Measurements from ENCODE around the gene FAM20A. TPM values are rescaled to one million over a fixed set of nuclear protein-coding genes. Genes with fewer than 3 reads are reported as not detected.

Gene FAM20A
- total and polyA plus RNA-seq, 2 donors (not counting 1 experiment from before 2014, with no cell fraction given) = not detected

DNA sequence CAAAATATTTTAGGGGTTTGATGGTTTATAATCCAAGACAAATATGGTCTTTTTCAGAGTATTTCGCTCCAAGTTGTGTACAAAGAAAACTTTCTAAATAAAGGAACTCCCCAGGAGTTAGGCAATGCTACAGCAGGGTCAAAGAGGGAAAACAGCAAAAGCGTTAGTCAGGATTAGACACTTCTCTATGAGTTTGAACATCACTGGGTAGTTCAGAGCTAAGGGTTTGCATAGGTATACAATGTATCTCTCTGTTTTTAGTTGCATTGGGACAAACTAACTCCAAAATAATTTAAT, 34.8 kb downstream of the FAM20A start:
- no peak overlapping the region for H3K9ac ChIP-seq (ENCODE audit: low read length)
- no peak for ATAC-seq (ENCODE audit: low read depth)
- H3K4me2 ChIP-seq (replicated peaks; ENCODE audit: low read depth, low read length, poor library complexity, severe bottlenecking) = no peak overlapping the region
- Mint-ChIP-seq H3K27me3 (peaks cover 17% of the 10 kb centered on the region), H3K27ac (no peak overlapping the region), H3K9me3 (ENCODE audit: insufficient read depth) (no peaks in the 10 kb centered on the region), H3K4me3 (no peak overlapping the region), H3K4me1 (no peaks in the 10 kb centered on the region)
- intact Hi-C loops (cut with micrococcal nuclease) = no loop called here
- H2AFZ ChIP-seq (ENCODE audit: insufficient read depth, low read depth, low read length, poor library complexity, severe bottlenecking) = no peak overlapping the region
- ChIA-PET CTCF (no interaction called here), POLR2A (no interaction called here)
- H3K27ac ChIP-seq (ENCODE audit: low read length in 2 of 2) = no peak overlapping the region
- peaks cover 0 to 4% (median 0%) of the 10 kb centered on the region in 4 experiments for H3K27me3 ChIP-seq (replicated peaks in 1 of 4; ENCODE audit: control extremely low read depth in 1 of 4, control insufficient read depth in 3 of 4, insufficient read depth in 4 of 4, low read length in 3 of 4)
- no peaks in the 10 kb centered on the region for H4K20me1 ChIP-seq (ENCODE audit: control insufficient read depth, insufficient read depth, low read length, poor library complexity, severe bottlenecking)
- no peak for DNase-seq
- 100% methylated on average over 1 of the region's 2 CpGs for WGBS (ENCODE audit: insufficient coverage)
- no peaks in the 10 kb centered on the region for H3K79me2 ChIP-seq (ENCODE audit: control insufficient read depth, insufficient read depth, low read length)
- no peaks in the 10 kb centered on the region for H3K4me1 ChIP-seq (ENCODE audit: control insufficient read depth in 2 of 2, insufficient read depth in 2 of 2, low read length in 2 of 2)
- no peak for TF ChIP-seq EZH2 (IDR thresholded peaks at IDR 0.05; ENCODE audit: borderline replicate concordance, insufficient read depth, low read depth, low read length, poor library complexity, severe bottlenecking)
- H3K9me3 ChIP-seq (ENCODE audit: control extremely low read depth in 1 of 3, control insufficient read depth in 2 of 3, insufficient read depth in 1 of 3, low read length in 2 of 3) = no peaks in the 10 kb centered on the region
- H3K36me3 ChIP-seq (replicated peaks in 1 of 2; ENCODE audit: control extremely low read depth in 1 of 2, control insufficient read depth in 1 of 2, extremely low read depth in 1 of 2, insufficient read depth in 2 of 2, low read length in 1 of 2) = no peaks in the 10 kb centered on the region
- no peak overlapping the region for H3K4me3 ChIP-seq (ENCODE audit: control extremely low read depth in 1 of 5, extremely low read depth in 1 of 5, insufficient read depth in 1 of 5, low read depth in 2 of 5, low read length in 4 of 5)

GRCh38 chr17:68565661-68566441, 35.3 kb downstream of the FAM20A start:
- Mint-ChIP-seq H3K4me3 (no peak overlapping the region), H3K27ac (no peak overlapping the region), H3K4me1 (no peaks in the 10 kb centered on the region), H3K9me3 (ENCODE audit: insufficient read depth) (no peaks in the 10 kb centered on the region), H3K27me3 (peaks cover 17% of the 10 kb centered on the region)
- no peak overlapping the region for H3K9ac ChIP-seq (ENCODE audit: low read length)
- no peak overlapping the region for H3K4me3 ChIP-seq (ENCODE audit: control extremely low read depth in 1 of 5, extremely low read depth in 1 of 5, insufficient read depth in 1 of 5, low read depth in 2 of 5, low read length in 4 of 5)
- no peaks in the 10 kb centered on the region for H3K79me2 ChIP-seq (ENCODE audit: control insufficient read depth, insufficient read depth, low read length)
- no peak for DNase-seq
- no peaks in the 10 kb centered on the region for H3K4me1 ChIP-seq (ENCODE audit: control insufficient read depth in 2 of 2, insufficient read depth in 2 of 2, low read length in 2 of 2)
- WGBS (ENCODE audit: insufficient coverage) = 87% methylated on average over 2 of the region's 3 CpGs
- H4K20me1 ChIP-seq (ENCODE audit: control insufficient read depth, insufficient read depth, low read length, poor library complexity, severe bottlenecking) = no peaks in the 10 kb centered on the region
- TF ChIP-seq CTCF (IDR thresholded peaks at IDR 0.05) = no peak
- no peak for TF ChIP-seq EZH2 (IDR thresholded peaks at IDR 0.05; ENCODE audit: borderline replicate concordance, insufficient read depth, low read depth, low read length, poor library complexity, severe bottlenecking)
- no peak overlapping the region for H3K27ac ChIP-seq (ENCODE audit: low read length in 2 of 2)
- POLR2A ChIA-PET = no interaction called here
- H3K27me3 ChIP-seq (replicated peaks in 1 of 4; ENCODE audit: control extremely low read depth in 1 of 4, control insufficient read depth in 3 of 4, insufficient read depth in 4 of 4, low read length in 3 of 4) = peaks cover 0 to 4% (median 0%) of the 10 kb centered on the region in 4 experiments
- H3K4me2 ChIP-seq (replicated peaks; ENCODE audit: low read depth, low read length, poor library complexity, severe bottlenecking) = no peak overlapping the region
- H3K36me3 ChIP-seq (replicated peaks in 1 of 2; ENCODE audit: control extremely low read depth in 1 of 2, control insufficient read depth in 1 of 2, extremely low read depth in 1 of 2, insufficient read depth in 2 of 2, low read length in 1 of 2) = no peaks in the 10 kb centered on the region
- no peak for ATAC-seq (ENCODE audit: low read depth)
- no peak overlapping the region for H2AFZ ChIP-seq (ENCODE audit: insufficient read depth, low read depth, low read length, poor library complexity, severe bottlenecking)
- CTCF ChIA-PET = no interaction called here
- intact Hi-C loops (cut with micrococcal nuclease) = no loop called here
- H3K9me3 ChIP-seq (ENCODE audit: control extremely low read depth in 1 of 3, control insufficient read depth in 2 of 3, insufficient read depth in 1 of 3, low read length in 2 of 3) = no peaks in the 10 kb centered on the region

Data from B cell (primary cell).